SK-N-SH (cell line): ENCODE results near the gene SURF1.
"Not testable (repeated sequence)": the region's sequence is repeated elsewhere in the genome, so short reads cannot be mapped to it uniquely, and the experiment has no call there.

Experiments
- ELF1 ChIP-seq: IDR thresholded peaks from 2 replicates; pipeline ENCODE4 v1.4.0; 2012
- EP300 ChIP-seq, 2 experiments: IDR thresholded peaks; 2 replicates each; pipeline versions ENCODE4 v1.4.0 to v1.6.1; 2012; ENCODE audit warnings: borderline replicate concordance in 1 of 2, low read depth in 1 of 2, low read length in 1 of 2
- EZH2phosphoT487 ChIP-seq: fragments of 200-600 bp; sonication (generic); IDR thresholded peaks from 2 replicates; pipeline ENCODE4 v1.6.1; 2017; ENCODE audit warnings: low read depth, mixed run types, mild to moderate bottlenecking, antibody characterized with exemption, moderate library complexity, borderline replicate concordance
- JUND ChIP-seq: IDR thresholded peaks from 2 replicates; pipeline ENCODE4 v1.4.0; 2012
- NFIC ChIP-seq: IDR thresholded peaks from 2 replicates; pipeline ENCODE4 v1.4.0; 2012; ENCODE audit warnings: borderline replicate concordance
- NRF1 ChIP-seq: IDR thresholded peaks from 2 replicates; pipeline ENCODE4 v1.6.1; 2012; ENCODE audit warnings: low read depth, mild to moderate bottlenecking, low read length
- POLR2AphosphoS5 ChIP-seq: IDR thresholded peaks from 2 replicates; pipeline ENCODE4 v1.6.1; 2012; ENCODE audit warnings: low read depth, low read length
- RAD21 ChIP-seq: IDR thresholded peaks from 2 replicates; pipeline ENCODE4 v1.6.1; 2012; ENCODE audit warnings: mild to moderate bottlenecking, low read length
- RCOR1 ChIP-seq: fragments of 150-350 bp; IDR thresholded peaks from 2 replicates; pipeline ENCODE4 v1.6.1; 2017; ENCODE audit warnings: antibody characterized with exemption, low read length
- RXRA ChIP-seq: IDR thresholded peaks from 2 replicates; pipeline ENCODE4 v1.4.0; 2012; ENCODE audit warnings: low read depth, mild to moderate bottlenecking, borderline replicate concordance
- SMC3 ChIP-seq: IDR thresholded peaks from 2 replicates; pipeline ENCODE4 v1.6.1; 2012; ENCODE audit warnings: low read depth, low read length, improper control_type of control experiment
- YY1 ChIP-seq: IDR thresholded peaks from 2 replicates; pipeline ENCODE4 v1.4.0; 2012; ENCODE audit warnings: low read depth, mild to moderate bottlenecking
- TF ChIP-seq, protein P1 (sequence below): fragments of 200-600 bp; sonication (generic); IDR thresholded peaks from 2 replicates; pipeline ENCODE4 v1.6.1; 2017; ENCODE audit warnings: antibody characterized with exemption, mild to moderate bottlenecking, moderate library complexity

DNA sequence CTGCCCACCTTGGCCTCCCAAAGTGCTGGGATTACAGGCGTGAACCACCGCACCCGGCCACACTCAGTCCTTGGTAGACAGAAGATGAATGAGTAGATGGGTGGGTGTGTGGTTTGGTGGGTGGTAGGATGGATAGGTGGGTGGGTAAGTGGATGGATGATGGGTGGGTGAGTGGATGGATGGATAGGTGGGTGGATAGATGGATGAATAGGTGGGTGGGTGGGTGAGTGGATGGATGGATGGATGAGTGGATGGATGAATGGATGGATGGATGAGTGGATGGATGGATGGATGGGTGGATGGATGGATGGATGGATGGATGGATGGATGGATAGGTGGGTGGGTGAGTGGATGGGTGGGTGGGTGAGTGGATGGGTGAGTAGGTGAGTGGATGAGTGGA lies 36.0 kb upstream of the SURF1 start:
- not testable (repeated sequence) for TF ChIP-seq RCOR1; RXRA; EP300 (IDR thresholded peaks at IDR 0.05; ENCODE audit: borderline replicate concordance in 1 of 2, low read depth in 1 of 2, low read length in 1 of 2); NFIC; NRF1; YY1; POLR2AphosphoS5; SMC3; ELF1; JUND; EZH2phosphoT487; RAD21
- TF ChIP-seq, protein P1, sequence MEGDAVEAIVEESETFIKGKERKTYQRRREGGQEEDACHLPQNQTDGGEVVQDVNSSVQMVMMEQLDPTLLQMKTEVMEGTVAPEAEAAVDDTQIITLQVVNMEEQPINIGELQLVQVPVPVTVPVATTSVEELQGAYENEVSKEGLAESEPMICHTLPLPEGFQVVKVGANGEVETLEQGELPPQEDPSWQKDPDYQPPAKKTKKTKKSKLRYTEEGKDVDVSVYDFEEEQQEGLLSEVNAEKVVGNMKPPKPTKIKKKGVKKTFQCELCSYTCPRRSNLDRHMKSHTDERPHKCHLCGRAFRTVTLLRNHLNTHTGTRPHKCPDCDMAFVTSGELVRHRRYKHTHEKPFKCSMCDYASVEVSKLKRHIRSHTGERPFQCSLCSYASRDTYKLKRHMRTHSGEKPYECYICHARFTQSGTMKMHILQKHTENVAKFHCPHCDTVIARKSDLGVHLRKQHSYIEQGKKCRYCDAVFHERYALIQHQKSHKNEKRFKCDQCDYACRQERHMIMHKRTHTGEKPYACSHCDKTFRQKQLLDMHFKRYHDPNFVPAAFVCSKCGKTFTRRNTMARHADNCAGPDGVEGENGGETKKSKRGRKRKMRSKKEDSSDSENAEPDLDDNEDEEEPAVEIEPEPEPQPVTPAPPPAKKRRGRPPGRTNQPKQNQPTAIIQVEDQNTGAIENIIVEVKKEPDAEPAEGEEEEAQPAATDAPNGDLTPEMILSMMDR = not testable (repeated sequence)
